ENCODE measurements around the gene COL21A1.

Gene COL21A1

DNA sequence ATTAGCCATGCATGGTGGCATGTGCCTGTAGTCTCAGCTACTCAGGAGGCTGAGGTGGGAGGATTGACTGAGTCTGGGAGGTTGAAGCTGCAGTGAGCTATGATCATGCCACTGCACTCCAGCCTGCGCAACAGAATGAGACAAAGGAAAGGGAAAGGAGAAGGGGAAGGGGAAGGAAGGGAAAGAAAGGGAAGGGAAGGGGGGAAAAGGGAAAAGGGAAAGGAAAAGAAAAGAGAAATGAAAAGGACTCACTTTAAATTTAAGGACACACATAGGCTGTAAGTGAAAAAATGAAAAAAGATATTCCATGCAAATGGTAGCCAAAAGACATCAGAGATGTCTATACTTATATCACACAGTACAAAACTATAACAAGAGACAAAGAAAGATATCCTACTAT, 74.2 kb downstream of the COL21A1 start:
- DNase-seq (ENCODE audit: low read depth) = no peak
- no peak overlapping the region for H3K4me3 ChIP-seq (ENCODE audit: low read depth, low read length)
- TF ChIP-seq, protein P1, sequence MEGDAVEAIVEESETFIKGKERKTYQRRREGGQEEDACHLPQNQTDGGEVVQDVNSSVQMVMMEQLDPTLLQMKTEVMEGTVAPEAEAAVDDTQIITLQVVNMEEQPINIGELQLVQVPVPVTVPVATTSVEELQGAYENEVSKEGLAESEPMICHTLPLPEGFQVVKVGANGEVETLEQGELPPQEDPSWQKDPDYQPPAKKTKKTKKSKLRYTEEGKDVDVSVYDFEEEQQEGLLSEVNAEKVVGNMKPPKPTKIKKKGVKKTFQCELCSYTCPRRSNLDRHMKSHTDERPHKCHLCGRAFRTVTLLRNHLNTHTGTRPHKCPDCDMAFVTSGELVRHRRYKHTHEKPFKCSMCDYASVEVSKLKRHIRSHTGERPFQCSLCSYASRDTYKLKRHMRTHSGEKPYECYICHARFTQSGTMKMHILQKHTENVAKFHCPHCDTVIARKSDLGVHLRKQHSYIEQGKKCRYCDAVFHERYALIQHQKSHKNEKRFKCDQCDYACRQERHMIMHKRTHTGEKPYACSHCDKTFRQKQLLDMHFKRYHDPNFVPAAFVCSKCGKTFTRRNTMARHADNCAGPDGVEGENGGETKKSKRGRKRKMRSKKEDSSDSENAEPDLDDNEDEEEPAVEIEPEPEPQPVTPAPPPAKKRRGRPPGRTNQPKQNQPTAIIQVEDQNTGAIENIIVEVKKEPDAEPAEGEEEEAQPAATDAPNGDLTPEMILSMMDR (IDR thresholded peaks at IDR 0.05; ENCODE audit: low read depth, low read length, missing control alignments) = no peak

DNA sequence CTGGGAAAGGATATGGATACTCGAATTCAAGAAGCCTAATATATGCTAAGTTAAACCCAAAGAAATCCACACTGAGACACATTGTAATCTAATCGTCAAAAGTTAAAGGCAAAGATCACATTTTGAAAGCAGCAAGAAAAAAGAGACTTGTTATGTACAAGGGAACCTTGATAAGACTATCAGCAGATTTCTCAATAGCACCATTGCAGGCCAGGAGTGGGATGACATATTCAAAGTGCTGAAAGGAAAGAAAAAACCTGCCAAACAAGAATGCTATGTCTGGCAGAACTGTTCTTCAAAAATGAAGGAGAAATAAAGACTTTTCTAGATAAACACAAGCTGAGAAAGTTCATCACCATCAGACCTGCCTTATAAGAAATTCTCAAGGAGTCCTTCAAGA, 75.2 kb downstream of the COL21A1 start:
- no peak overlapping the region for H3K4me3 ChIP-seq (ENCODE audit: low read depth, low read length)
- TF ChIP-seq, protein P1 (IDR thresholded peaks at IDR 0.05; ENCODE audit: low read depth, low read length, missing control alignments) = no peak

DNA sequence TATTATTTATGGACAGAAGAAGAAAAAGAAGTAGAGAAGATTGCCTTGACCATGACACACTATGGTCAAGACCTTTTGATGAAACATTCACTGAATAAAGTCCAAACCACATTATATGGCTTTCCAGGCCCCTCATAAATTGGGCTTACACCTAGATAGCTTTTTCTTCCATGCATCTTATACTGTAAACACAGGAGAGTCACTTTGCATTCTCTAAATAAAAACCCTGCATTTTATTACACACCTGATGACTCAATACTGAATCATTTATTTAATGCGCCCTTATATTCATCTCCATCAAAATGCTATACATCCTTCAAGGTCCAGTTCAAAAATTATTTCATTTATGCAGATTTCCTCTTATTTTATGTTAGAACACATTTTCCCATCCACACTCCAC, 78.0 kb downstream of the COL21A1 start:
- H3K4me3 ChIP-seq (ENCODE audit: low read depth, low read length) = no peak overlapping the region
- DNase-seq (ENCODE audit: low read depth) = no peak
- TF ChIP-seq, protein P1 (IDR thresholded peaks at IDR 0.05; ENCODE audit: low read depth, low read length, missing control alignments) = no peak

More for the DNA sequence above, 75.2 kb downstream of the COL21A1 start:
- DNase-seq (ENCODE audit: low read depth) = no peak

DNA sequence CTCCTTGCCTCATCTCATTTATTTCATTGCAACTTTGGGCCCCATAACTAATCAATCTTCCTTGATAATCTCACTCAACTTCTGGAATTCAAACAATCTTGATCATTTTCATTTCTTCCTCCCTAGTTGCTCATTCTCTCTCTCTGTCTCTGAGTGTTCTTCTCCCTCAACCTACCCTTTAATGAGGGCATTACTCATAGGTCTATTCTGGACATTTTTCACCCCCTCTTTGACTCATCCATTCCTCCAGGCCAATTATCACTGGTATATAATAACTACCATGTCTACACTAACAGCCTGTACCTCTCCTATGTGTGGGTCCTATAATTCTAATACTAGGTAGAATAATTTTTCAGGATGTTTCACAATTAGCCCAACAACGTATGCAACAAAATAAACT, 78.8 kb downstream of the COL21A1 start:
- TF ChIP-seq, protein P1 (IDR thresholded peaks at IDR 0.05; ENCODE audit: low read depth, low read length, missing control alignments) = no peak
- DNase-seq (ENCODE audit: low read depth) = no peak
- no peak overlapping the region for H3K4me3 ChIP-seq (ENCODE audit: low read depth, low read length)

DNA sequence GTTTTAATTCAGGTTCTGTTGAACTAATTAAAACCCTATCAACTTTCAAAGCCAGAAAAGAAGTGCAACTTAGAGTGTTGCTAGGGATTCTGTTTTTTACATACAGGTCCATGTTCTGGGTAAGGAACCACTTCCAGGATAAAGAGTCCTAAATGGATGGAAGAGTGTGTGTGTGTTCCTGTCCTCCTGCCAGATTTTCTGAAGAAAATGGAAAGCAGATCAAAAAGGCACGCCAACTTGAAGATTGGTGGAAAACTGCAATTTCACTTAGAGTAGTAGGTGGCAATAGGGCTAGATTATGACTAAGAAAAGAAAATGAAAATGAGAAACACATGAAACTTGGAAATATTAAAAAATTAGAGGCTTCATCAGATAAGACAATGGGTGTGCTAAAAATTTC, 85.3 kb downstream of the COL21A1 start:
- DNase-seq (ENCODE audit: low read depth) = no peak
- TF ChIP-seq, protein P1 (IDR thresholded peaks at IDR 0.05; ENCODE audit: low read depth, low read length, missing control alignments) = no peak
- no peak overlapping the region for H3K4me3 ChIP-seq (ENCODE audit: low read depth, low read length)

DNA sequence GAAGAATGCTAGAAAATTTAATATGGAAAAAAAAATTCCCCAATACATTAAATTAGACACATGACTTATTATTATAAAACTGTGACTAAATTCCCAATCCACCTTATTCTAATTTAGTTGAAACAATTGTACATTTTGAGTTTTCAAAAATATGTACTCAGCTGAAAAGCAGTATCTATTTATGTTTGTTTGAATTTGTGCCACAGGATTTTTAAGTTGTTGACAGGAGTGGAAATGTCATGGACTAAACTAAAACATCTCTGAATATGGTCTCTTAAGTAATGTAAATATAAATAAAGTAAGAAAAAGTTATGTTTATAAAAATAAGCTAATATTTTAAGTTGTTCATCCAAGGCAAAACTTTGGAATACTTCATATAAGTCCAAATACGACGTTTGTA, 86.9 kb downstream of the COL21A1 start:
- H3K4me3 ChIP-seq (ENCODE audit: low read depth, low read length) = no peak overlapping the region
- TF ChIP-seq, protein P1 (IDR thresholded peaks at IDR 0.05; ENCODE audit: low read depth, low read length, missing control alignments) = no peak
- no peak for DNase-seq (ENCODE audit: low read depth)

DNA sequence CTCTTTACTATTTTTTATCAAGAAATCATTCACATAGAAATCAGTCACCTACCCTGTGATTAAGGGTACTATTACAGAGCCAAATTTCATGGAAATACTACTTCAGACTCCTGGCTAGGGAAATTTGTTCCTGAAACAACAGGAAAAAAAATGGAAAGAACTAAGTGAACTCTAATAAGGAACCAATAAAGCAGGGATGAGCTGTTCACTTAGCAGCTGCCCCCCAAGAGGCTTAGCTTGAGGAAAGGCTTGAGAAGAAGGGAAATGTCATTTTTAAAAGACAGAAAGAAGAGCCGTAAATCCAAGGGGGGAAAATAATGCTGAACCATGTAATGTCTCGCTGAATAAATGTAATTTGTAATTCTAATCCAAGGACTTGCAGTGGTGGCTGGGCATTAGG, 88.8 kb downstream of the COL21A1 start:
- H3K4me3 ChIP-seq (ENCODE audit: low read depth, low read length) = no peak overlapping the region
- TF ChIP-seq, protein P1 (IDR thresholded peaks at IDR 0.05; ENCODE audit: low read depth, low read length, missing control alignments) = no peak
- DNase-seq (ENCODE audit: low read depth) = no peak

Measured in GM12864 (cell line).